ENCODE measurements around the gene PER2.
"Not testable (repeated sequence)": the region's sequence is repeated elsewhere in the genome, so short reads cannot be mapped to it uniquely, and the experiment has no call there.

PER2 gene

DNA sequence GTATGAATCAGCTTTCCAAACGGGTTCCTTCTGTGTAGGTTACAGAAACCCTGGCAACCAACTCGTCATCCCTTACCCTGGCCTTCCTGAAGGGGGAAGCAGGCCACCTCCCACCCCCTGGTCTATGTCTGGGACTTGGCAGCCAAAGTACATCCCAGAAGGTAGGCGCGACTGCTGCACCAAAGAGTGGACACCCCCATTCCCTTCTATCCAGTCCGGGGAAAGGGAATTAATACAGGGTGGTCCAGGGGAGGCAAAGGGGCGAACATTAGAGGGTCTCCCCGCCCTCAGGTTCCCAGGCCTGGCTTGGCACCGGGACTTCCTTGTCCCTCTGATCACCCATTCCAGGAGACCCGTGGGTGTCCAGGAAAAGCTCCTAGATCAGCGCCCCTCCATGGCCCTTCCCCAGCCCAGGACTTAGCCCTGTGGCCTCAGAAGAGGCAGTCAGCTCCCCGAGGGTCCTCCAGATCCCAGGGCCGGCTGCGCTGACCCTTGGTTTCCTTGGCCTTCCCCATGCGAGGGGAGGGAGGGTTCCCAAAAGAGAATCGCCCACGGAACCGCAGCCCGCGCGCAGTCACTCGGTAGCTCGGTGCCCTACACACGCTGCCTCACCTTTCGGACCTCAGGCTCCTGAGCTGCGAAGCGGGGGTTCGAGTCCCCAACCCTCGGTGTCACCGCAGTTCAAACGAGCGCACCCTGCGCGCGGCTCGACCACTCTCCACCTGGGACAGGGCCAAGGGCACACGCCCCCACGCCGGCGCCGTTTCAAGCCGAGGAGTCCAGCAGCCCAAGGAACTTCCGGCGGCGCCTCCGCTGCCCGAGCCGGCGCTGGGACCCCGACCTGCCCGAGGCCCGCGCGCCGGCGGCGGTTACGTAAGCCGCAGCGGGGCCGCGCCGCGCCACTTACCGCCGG lies at the start of gene PER2:
PER2 (minus strand) TSS at position 874 of the 913 bp plus-strand sequence. CDS start 10,674 bp downstream, outside the sequence.
- DNase-seq (ENCODE audit: low read depth), result no peak

DNA sequence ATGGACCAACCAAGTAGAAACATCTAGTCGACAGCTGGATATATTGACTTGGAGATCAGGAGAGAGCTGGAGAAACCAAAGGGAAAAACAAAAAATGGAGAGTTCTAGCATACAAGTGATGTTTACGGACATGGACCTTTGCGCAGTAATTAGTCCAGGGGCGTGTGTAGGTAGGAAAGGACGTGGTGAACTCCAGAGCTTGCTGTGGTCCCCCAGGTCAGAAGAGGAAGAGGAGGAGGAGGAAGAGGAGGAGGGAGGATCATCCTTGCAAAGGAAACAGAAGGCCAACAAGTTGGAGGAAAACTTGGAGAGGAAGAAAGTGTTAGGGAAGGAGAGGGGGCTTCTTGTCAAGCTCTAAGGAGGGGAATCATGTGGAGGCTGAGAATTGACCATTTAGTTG lies 49.4 kb upstream of the PER2 start:
- no peak for DNase-seq (ENCODE audit: low read depth)

DNA sequence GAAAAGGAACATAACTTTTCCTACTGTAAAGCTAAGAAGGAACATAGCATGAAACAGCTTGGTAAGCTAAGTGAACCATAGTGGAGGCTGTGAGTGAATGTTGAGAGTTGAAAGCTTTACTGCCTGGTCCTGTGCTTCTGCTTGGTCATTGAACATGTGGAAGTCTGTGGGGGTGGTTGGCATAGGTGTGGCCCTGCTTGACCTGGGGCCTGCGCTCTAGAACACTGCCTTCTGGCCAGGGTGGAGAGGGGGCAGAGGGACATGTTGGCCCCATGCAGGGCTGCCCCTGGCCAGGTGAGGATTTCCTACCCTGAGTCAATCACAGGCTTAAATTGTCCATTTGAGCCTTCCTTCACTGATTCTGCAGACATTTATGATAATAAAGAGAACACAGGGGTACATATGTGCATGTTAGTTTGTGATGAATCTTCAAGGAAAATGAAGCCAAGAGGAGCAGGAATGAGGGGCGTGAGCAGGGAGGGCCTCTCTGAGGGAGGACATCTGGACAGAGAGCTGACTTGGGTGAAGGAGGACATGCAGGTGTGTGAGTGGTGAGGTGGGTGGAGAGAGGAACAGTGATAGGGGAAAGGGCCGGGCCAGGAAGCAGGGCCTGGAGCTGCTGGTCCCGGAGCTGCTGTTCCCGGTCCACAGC lies 48.5 kb upstream of the PER2 start:
- DNase-seq (ENCODE audit: low read depth), result no peak

DNA sequence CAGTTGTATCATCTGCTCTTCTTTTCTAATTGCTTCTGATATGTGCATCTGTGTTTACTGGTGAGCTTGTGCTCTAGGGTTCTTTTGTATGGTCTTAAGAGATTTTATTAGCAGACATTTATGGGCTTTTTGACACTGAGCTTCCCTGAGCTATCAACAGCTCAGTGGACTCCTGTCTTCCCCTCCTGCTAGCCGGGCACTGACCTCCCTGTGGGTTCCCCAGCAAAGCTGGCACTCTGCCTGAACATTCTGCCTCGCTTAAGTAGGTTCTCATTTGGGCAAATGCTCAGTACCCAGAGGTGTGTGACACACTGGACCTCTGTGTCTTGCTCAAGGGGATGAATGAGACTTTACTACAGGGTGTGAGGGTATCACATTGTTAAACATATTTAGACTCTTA lies 47.7 kb upstream of the PER2 start:
- DNase-seq (ENCODE audit: low read depth), result no peak

GRCh38 chr2:238335591-238335990 lies 47.2 kb upstream of the PER2 start:
- DNase-seq (ENCODE audit: low read depth), result not testable (repeated sequence)

GRCh38 chr2:238334885-238335284 lies 46.5 kb upstream of the PER2 start:
- DNase-seq (ENCODE audit: low read depth), result no peak

GRCh38 chr2:238331916-238332315 lies 43.5 kb upstream of the PER2 start:
- DNase-seq (ENCODE audit: low read depth), result no peak

GRCh38 chr2:238330391-238330790 lies 42.0 kb upstream of the PER2 start:
- DNase-seq (ENCODE audit: low read depth), result no peak

DNA sequence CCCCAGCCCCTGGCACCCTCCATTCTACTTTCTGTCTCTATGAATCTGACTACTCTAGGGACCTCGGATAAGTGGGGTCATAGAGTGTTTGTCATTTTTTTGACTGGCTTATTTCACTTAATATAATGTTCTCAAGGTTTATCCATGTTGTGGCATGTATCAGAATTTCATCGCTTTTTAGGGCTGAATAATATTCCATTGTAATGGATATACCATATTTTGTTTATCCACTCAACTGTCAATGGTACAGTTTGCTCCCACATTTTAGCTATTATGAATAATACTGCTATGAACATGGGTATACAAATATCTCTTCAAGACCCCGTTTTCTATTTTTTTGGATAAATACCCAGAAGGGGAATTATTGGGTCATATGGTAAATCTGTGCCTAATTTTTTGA lies 39.3 kb upstream of the PER2 start:
- DNase-seq (ENCODE audit: low read depth), result no peak

GRCh38 chr2:238326801-238327365 lies 38.5 kb upstream of the PER2 start:
- no peak for DNase-seq (ENCODE audit: low read depth)

DNA sequence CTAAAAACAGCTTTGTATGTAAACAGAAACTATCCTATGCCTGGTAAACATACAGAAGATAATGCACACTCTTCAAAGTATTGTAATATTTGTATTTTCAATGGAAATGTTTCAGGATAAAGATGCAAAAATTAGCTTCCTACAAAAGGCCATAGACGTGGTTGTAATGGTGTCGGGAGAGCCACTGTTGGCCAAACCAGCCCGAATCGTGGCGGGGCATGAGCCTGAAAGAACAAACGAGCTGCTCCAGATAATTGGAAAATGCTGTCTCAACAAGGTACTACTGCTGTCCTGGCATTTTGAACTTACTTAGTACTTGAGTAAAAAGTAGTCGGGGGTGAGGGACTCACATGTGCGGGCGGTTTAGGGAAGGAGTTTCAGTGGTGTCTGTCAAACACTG lies 37.3 kb upstream of the PER2 start:
- no peak for DNase-seq (ENCODE audit: low read depth)

GRCh38 chr2:238324248-238324647 lies 35.8 kb upstream of the PER2 start:
- DNase-seq (ENCODE audit: low read depth), result not testable (repeated sequence)

DNA sequence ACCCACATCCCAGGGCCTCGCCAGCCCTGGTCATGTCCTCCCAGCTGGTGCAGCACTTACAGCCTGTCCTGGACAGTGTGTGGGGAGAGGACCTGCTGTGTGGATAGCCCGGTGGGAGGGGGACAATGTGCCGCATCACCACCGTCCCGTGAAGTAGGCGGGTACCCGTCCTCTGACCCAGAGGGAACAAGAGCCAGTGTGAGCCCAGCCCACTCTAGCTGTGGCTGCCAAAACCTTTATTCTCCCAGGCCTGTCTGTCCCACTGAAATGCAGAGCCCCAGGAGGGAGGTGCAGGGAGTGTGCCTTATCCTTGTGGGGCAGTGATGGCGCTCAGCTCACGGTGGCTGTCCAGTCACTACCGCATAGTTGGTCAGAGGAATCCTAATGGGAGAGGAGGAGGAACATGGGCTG lies 33.6 kb upstream of the PER2 start:
- DNase-seq (ENCODE audit: low read depth), result no peak

DNA sequence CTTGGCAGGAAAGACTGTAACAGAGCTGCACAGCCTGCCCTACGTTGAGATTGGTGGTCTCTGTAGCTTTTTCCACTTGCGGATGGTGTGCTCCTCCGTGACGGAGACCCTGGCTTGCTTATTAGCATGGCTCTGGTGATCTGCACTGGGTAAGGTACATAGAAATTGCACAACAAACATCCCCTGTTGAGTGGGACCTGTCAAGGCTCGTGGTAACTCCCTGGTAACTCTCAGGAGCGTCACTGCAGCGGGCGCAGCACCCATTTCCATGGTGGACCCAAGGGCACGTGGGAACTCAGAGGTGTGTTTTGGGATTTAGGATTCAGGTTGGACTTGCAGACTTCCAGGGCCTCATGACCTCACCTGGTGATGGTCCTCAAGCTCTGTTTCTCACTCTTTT lies 33.1 kb upstream of the PER2 start:
- no peak for DNase-seq (ENCODE audit: low read depth)

GRCh38 chr2:238320648-238321281 lies 32.4 kb upstream of the PER2 start:
- no peak for DNase-seq (ENCODE audit: low read depth)

DNA sequence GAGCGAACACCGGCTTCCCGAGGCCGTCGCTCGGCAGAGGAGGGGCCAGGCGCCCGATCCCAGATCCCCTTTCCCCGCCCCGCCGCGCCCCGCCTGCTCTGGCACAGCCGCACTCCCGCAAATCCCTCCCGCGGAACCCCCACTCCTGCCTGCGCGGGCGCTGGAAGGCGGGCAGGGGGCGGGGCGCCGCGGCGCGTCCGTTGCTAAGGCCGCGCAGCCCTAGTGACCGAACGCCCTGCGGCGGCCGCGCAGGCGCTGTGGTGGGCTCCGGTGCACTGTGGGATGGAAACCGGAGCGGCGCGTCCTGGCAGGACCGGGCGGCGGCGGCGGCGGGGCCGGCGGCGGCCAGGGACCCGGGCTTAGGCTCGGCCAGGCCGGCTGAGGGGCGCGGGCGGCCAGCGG lies 31.8 kb upstream of the PER2 start, which contains the start of gene TRAF3IP1:
TRAF3IP1 (plus strand) TSS at position 273 of the 402 bp plus-strand sequence. CDS start 145 bp downstream, outside the sequence.
- DNase-seq (ENCODE audit: low read depth), result peak; percentile 84

DNA sequence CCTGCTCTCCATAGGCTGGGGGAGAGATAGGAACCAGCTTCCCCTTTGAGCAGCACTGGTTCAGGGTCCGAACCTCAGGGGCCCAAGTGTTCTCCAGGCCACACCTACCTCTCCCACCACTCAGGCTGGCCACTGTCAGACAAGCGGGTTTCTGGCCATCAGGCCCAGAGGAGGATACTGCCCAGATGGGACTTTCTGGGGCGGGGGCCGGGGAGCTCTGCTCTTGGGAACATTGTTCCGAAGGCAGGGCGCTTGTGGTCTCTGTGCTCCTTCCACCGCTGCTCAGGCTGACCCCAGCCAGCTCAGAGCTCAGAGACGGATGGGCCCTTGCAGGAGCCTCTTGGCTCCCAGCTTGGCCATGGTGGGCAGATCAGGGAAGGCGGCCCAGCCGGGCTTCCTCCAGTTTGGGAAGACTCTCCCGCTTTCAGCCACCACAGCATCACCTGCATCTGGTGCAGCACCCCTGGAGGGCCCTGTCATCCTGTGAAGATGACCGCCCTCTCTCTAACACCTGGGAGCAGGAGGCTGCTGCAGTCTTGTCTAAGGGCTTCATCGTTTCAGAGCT lies 26.7 kb upstream of the PER2 start:
- DNase-seq (ENCODE audit: low read depth), result no peak

GRCh38 chr2:238314576-238314975 lies 26.2 kb upstream of the PER2 start:
- DNase-seq (ENCODE audit: low read depth), result no peak

- no peak for DNase-seq (ENCODE audit: low read depth)
Measured at GRCh38 chr2:238313991-238314350, 25.6 kb upstream of the PER2 start.

DNA sequence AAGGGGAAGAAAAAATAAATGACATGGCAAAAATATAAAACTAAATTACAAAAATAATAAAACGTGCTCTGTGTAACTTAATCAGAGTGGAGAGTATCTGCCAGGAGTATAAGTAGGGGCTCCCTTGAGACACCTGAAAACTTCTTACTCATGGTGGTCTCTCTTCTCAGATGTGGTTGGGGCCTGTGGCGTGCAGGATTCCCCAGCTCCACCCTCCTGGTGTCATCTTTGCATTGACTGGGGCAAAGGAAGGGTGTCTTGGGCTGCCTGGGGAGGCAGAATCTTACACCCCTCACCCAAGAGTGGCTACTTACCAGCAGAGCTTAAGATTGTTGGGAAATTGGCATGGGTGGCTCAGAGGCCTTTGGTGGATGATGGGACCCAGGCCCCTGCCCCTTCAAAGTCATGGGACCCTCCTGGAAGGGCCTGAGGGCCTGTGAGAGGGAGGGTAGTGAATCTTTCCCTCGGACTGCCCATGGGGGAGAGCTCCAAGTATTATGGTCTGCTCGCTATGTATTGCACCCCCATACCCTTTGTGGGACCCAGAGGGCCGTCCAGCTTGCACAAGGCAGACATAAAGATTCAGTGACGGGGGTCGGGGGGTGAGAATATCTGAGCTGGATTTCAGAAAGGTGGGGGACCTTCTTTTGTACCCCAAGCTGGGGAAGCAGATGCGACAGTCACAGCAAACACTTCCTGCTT lies 25.0 kb upstream of the PER2 start:
- DNase-seq (ENCODE audit: low read depth), result no peak

- not testable (repeated sequence) for DNase-seq (ENCODE audit: low read depth)
Measured at GRCh38 chr2:238310721-238311120, 22.3 kb upstream of the PER2 start.

DNA sequence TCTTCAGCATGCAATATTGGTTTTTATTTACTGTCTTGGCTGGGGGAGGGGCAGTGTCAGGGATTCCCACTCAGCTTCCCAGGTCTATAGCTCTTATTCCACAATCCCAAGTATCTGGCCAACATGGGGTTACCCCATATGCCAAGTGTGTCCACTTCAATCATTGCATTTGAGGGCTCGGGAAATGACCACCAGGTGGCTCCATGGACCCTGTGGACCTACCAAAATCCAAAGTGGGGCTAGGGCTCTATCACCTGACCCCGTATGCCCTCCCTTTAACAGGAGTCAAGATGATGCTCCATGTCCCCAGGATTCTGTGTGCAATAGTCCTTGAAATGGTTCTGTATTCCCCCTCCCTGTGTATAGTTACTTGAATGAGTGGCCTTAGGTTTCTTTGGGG lies 19.8 kb upstream of the PER2 start:
- DNase-seq (ENCODE audit: low read depth), result no peak
